GM08714 (cell line): ENCODE data around the gene PSMG4.

Source experiments
- H3K4me3 ChIP-seq: fragments of 200-500 bp; sonication (Bioruptor generic); 2 replicates; pipeline ENCODE4 v1.5.1; 2014; ENCODE audit warnings: mild to moderate bottlenecking, low read length, inconsistent platforms
- ZNF274 ChIP-seq: IDR thresholded peaks from 2 replicates; pipeline ENCODE4 v1.6.1; 2012; ENCODE audit warnings: mild to moderate bottlenecking, low read depth, low read length

The PSMG4 gene

GRCh38 chr6:3282476-3283236 lies 23.9 kb downstream of the PSMG4 start:
- H3K4me3 ChIP-seq, result no peak overlapping the region
- no peak for TF ChIP-seq ZNF274

GRCh38 chr6:3283241-3283640 lies 24.5 kb downstream of the PSMG4 start:
- no peak for TF ChIP-seq ZNF274
- H3K4me3 ChIP-seq, result no peak overlapping the region

DNA sequence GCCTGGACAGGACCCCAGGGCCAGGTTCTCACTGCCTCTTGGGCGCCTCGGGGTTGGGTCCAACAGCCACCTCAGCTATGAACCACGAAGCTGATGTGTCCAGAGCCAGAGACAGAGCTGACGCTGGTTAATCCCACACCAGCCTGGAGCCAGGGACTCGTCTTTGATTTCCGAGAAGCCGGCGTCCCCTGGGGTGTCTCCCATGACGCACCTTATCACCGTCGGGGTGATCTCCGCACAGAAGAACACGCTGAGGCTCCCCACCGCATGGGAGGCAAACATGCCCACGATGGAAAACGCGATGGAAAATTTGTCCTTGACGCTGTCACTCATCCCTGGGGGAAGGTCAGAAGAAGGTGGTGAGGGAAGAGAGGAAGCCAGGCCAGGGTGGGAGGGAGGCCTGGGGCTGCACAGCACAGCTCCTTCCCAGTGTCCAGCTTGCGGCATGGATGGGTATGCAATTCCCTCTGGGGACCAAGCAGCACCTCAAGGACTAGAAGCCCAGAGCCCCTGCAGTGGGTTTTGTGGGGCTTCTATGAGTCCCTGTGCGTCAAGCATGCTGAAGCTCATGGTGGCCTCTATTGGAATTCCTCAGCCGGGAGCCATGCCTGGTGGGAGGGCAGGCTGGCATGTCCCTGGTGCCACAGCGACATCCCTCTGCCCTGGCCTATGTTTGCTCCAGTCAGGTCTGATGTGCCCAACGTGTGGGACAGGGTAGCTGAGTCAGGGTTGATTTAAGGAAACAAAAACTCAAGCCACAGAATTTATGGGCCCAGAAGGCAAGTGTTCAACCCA lies 25.1 kb downstream of the PSMG4 start:
- no peak overlapping the region for H3K4me3 ChIP-seq
- TF ChIP-seq ZNF274, result no peak

- no peak overlapping the region for H3K4me3 ChIP-seq
- TF ChIP-seq ZNF274, result no peak
Measured at GRCh38 chr6:3284436-3284876, 25.7 kb downstream of the PSMG4 start.

- no peak overlapping the region for H3K4me3 ChIP-seq
- no peak for TF ChIP-seq ZNF274
Measured at GRCh38 chr6:3285049-3285639, 26.4 kb downstream of the PSMG4 start.

- TF ChIP-seq ZNF274, result no peak
- no peak overlapping the region for H3K4me3 ChIP-seq
Measured at GRCh38 chr6:3285732-3286131, 27.0 kb downstream of the PSMG4 start.

- no peak overlapping the region for H3K4me3 ChIP-seq
- TF ChIP-seq ZNF274, result no peak
Measured at GRCh38 chr6:3286641-3287171, 28.0 kb downstream of the PSMG4 start.

GRCh38 chr6:3287308-3287707 lies 28.6 kb downstream of the PSMG4 start:
- TF ChIP-seq ZNF274, result no peak
- no peak overlapping the region for H3K4me3 ChIP-seq

DNA sequence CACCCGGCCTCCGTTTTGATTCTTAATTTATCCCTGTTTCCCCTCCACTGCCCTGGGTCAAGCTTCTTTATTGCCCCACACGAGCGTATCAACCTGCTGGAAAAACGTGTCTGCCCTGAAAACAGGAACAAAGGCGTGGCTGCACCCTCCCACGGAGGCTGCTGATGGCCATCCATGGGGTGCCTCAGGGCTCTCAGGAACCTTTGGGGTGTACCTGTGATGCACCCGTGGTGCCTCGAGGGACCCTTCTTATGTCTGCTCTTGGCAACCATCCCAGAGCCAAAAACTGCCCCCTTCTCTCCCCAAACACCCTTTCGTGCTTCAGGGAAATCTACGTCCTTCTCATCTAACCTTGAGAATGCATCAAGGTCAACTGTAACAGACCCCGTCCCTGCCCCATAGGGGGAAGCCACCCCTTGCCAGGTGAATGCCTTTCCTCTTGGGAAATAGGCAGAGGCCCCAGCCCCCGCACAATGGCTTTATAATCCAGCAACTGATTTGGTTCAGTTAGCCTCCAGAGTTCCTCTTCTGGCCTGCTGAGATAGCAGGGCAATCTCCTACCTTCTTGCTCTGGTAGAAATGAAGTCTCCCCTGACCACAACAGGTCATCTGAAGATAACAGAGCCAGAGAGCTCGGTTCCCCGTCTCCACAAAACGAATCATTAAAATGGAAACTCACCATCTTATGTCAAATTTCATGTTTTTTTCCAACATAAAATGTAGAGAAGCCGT lies 29.4 kb downstream of the PSMG4 start:
- no peak for TF ChIP-seq ZNF274
- H3K4me3 ChIP-seq, result no peak overlapping the region

DNA sequence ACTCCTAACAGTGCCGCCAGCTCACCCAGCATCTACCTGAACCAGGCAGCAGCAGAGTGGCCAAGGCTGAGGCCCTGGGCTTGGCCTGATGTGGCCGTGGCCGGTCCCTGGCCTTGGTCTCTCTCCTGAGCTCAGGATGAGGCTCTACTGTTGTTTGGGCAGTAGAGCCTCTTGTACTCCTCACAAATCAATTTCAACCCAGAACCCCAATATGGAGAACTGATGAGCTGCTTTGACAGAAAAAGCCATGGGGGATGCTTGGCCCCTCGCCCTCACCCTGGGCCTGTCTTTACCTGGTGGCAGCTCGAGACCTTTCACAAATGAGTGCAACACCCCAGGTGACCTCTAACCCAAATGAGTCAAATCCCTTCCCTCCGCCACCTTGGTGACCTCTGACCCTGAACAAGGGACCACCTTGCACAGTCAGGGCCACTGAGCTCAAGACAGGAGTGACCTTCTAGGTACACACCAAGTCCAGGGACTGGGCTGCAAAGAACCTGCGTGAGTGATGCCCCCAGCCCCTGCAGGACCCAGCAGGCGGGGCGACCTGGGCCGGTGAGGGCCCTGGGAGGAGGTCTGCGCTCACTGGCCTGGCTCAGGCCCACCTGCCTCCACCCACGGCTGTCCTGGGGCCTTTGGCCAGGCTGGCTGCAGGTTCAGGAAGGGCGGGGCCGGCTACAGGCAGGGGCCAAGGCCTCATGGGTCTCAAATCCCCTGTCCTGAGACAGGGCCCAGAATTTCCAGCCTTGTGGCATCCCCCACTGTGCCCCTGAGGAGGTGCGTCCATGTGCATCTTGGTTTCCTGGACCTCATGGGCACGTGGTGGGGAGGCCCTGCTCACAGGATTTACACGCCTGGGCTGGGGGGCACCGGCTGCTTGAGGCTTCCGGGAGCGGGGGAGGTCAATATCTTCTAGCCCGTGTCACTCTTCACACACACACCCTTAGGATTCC lies 30.2 kb downstream of the PSMG4 start:
- no peak for TF ChIP-seq ZNF274
- no peak overlapping the region for H3K4me3 ChIP-seq

GRCh38 chr6:3289664-3290055 lies 30.9 kb downstream of the PSMG4 start:
- no peak overlapping the region for H3K4me3 ChIP-seq
- no peak for TF ChIP-seq ZNF274

DNA sequence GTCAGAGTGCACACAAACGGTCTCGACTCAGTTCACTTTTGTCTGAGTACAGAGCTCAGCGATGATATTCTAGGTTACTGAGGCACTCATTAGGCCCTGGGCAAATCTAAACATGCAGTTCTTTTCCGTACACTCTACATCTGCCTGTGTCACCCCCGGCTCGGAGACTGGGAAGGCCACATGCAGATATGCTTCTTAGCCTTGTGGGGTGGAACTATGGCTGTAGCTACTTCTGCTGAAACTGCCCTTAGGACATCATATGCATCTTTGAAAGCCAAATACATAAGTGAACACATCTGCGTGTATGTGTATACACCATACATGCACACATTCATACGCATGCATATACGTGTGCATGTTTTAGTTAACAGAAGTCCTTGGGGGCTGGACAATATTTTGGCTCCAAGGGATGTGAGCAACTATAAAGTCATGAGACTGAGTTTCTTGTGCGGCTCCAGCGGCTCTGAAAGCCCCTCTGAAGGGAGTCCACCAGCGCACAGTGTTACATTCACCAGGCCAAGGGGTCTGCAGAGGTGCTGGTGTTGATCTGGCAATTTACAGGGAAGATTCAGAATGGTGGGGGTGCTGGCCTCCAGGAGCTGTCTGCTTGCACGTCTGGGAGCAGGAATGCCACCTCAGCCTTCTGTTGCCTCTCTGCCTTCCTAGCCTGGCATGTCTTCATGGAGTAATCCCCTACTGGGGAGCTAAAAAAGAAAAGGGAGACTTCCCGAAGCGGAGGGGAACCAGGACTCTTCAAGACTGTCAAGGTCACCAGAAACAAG lies 31.6 kb downstream of the PSMG4 start:
- no peak for TF ChIP-seq ZNF274
- H3K4me3 ChIP-seq, result no peak overlapping the region
